T-cell (primary cell): ENCODE measurements around the gene CLCF1. TPM values are rescaled to one million over a fixed set of nuclear protein-coding genes. Genes with fewer than 3 reads are reported as not detected.

ENCODE experiments used
- ATAC-seq, 4 experiments: fragments of 200-7000 bp in 3 of 4; fragments of 150-1000 bp in 1 of 4; cut with Tn5 transposase; replicated peaks in 1 of 4; 1 replicate in 3 of 4; 2 replicates in 1 of 4; pipeline ENCODE4 v1.10.0; 2021; ENCODE audit warnings: moderate library complexity in 3 of 4, mild to moderate bottlenecking in 2 of 4, moderate number of reproducible peaks in 1 of 4
- CTCF ChIA-PET, 2 donors: fragments of 300-600 bp; sonication (Branson Sonifier 250); formaldehyde crosslinking; loops; one replicate each; lab custom pipeline; 2022; ENCODE audit warnings: antibody characterized with exemption in 2 of 2; lab: Charles Lee
- POLR2A ChIA-PET, 2 donors: fragments of 300-600 bp; sonication (Branson Sonifier 250); formaldehyde crosslinking; loops; one replicate each; lab custom pipeline; 2022; ENCODE audit warnings: antibody characterized with exemption in 2 of 2; lab: Charles Lee
- DNase-seq, 35 experiments: peaks; one replicate each; pipeline versions ENCODE4 v3.0.0 to v3.0.0-alpha.2; 2013 to 2023
- H3K27ac ChIP-seq: one replicate; pipeline ENCODE4 v1.5.1; 2013; ENCODE audit warnings: low read length
- H3K27me3 ChIP-seq, 2 experiments: replicated peaks in 1 of 2; 1 replicate in 1 of 2; 2 replicates in 1 of 2; pipeline versions ENCODE4 v1.6.1 to v1.7.0; 2013; ENCODE audit warnings: low read length in 1 of 2, mixed read lengths in 1 of 2; ENCODE audit not compliant: control insufficient read depth in 2 of 2, insufficient read depth in 2 of 2; ENCODE audit errors: extremely low read depth in 1 of 2
- H3K36me3 ChIP-seq, 2 donors: 1 replicate in 1 of 2; 2 replicates in 1 of 2; pipeline versions ENCODE4 v1.6.1 to v1.7.0; 2013; ENCODE audit warnings: low read length in 1 of 2; ENCODE audit not compliant: control insufficient read depth in 2 of 2, insufficient read depth in 1 of 2; ENCODE audit errors: extremely low read depth in 1 of 2
- H3K4me1 ChIP-seq, 2 experiments: 1 replicate in 1 of 2; 2 replicates in 1 of 2; pipeline versions ENCODE4 v1.6.1 to v1.7.0; 2013; ENCODE audit warnings: low read length in 2 of 2, mixed read lengths in 1 of 2; ENCODE audit not compliant: insufficient read depth in 2 of 2, control insufficient read depth in 1 of 2; ENCODE audit errors: extremely low read depth in 1 of 2
- H3K4me3 ChIP-seq, 2 donors: 1 replicate in 1 of 2; 2 replicates in 1 of 2; pipeline versions ENCODE4 v1.5.1 to v1.7.0; 2013; ENCODE audit warnings: mild to moderate bottlenecking in 2 of 2, low read length in 1 of 2, moderate library complexity in 1 of 2; ENCODE audit not compliant: control insufficient read depth in 1 of 2; ENCODE audit errors: extremely low read depth in 1 of 2
- H3K9me3 ChIP-seq: 2 replicates; pipeline ENCODE4 v1.7.0; 2013
- H3K27ac Mint-ChIP-seq, 2 donors: one replicate each; pipeline ENCODE4 v1.8.0; 2020 to 2021; ENCODE audit warnings: mild to moderate bottlenecking in 2 of 2, mixed read lengths in 2 of 2
- H3K27me3 Mint-ChIP-seq, 2 donors: one replicate each; pipeline ENCODE4 v1.8.0; 2021 to 2022; ENCODE audit warnings: mixed read lengths in 2 of 2
- H3K36me3 Mint-ChIP-seq: one replicate; pipeline ENCODE4 v1.8.0; 2021; ENCODE audit warnings: mixed read lengths
- H3K4me1 Mint-ChIP-seq, 3 donors: one replicate each; pipeline ENCODE4 v1.8.0; 2020 to 2022; ENCODE audit warnings: mixed read lengths in 3 of 3, mild to moderate bottlenecking in 1 of 3
- H3K4me3 Mint-ChIP-seq, 3 donors: one replicate each; pipeline ENCODE4 v1.8.0; 2020 to 2022; ENCODE audit warnings: mild to moderate bottlenecking in 3 of 3, mixed read lengths in 3 of 3, moderate library complexity in 3 of 3
- H3K9me3 Mint-ChIP-seq, 3 donors: one replicate each; pipeline ENCODE4 v1.8.0; 2020 to 2022; ENCODE audit warnings: mixed read lengths in 3 of 3
- WGBS: methylation state at CpG from one replicate; pipeline ENCODE4 v1.1.5; 2013; ENCODE audit warnings: missing lambda C conversion rate; ENCODE audit not compliant: insufficient coverage; 5-methylcytosine and 5-hydroxymethylcytosine counted together
- total RNA-seq, 35 experiments: library from RNA in 6 of 35; stranded (reverse) in 6 of 35; fragments of 120-200 nt in 1 of 35; gene quantifications; one replicate each; pipeline versions ENCODE4 v1.2.1 to v1.2.4 and lab custom pipeline; 2013 to 2026

CLCF1 gene
- total RNA-seq, 5 donors from 2014 or later (not counting 1 experiment from before 2014, with no cell fraction given) = 2.2 to 8.5 (median 4.1) TPM

- DNase-seq = peak; percentile 91 to 99 (median 97)
- Histone ChIP-seq H3K27ac (peak overlapping the region; percentile 67), H3K27me3 (no peaks in the 10 kb centered on the region), H3K4me3 (peak overlapping the region; percentile 68 to 93), H3K9me3 (no peaks in the 10 kb centered on the region), H3K4me1 (peaks cover 11 to 48% of the 10 kb centered on the region in 2 experiments), H3K36me3 (no peaks in the 10 kb centered on the region)
- POLR2A ChIA-PET = interaction anchor here in 1 of 2 donors (0.8 to 1.3 kb wide), 3 partner anchors 14 to 78 kb away, joined by 3 to 4 read pairs (median 3); partner anchors contain the start of gene SSH3
- Mint-ChIP-seq H3K4me3 (peak overlapping the region; percentile 93 to 98 (median 94)), H3K36me3 (peaks cover 5% of the 10 kb centered on the region), H3K27me3 (no peaks in the 10 kb centered on the region), H3K27ac (peak overlapping the region; percentile 95 to 98), H3K9me3 (no peaks in the 10 kb centered on the region), H3K4me1 (peaks cover 35 to 60% (median 43%) of the 10 kb centered on the region in 3 donors)
- under 1% methylated on average over 55 of the region's 55 CpGs for WGBS
- CTCF ChIA-PET = interaction anchor here (0.5 to 2.1 kb wide), 11 partner anchors 24 to 133 kb away, joined by 3 to 20 read pairs (median 4); partner anchors contain the start of genes ANKRD13D (in 1 of the 2) and GRK2 (in 1 of the 2)
- ATAC-seq = peak; percentile 83 to 86 (median 84)
These were observed 56.1 kb downstream of the CLCF1 start for GRCh38 chr11:67317205-67317887.

GRCh38 chr11:67316882-67317204 is 56.6 kb downstream of the CLCF1 start:
- Mint-ChIP-seq H3K36me3 (peaks cover 5% of the 10 kb centered on the region), H3K27me3 (no peaks in the 10 kb centered on the region), H3K27ac (peak overlapping the region; percentile 95 to 98), H3K4me1 (peaks cover 40 to 63% (median 48%) of the 10 kb centered on the region in 3 donors), H3K4me3 (peak overlapping the region; percentile 93 to 98 (median 94)), H3K9me3 (no peaks in the 10 kb centered on the region)
- Histone ChIP-seq H3K4me3 (peak overlapping the region; percentile 68 to 93), H3K9me3 (no peaks in the 10 kb centered on the region), H3K27ac (peak overlapping the region; percentile 67), H3K36me3 (no peaks in the 10 kb centered on the region), H3K4me1 (peaks cover 13 to 53% of the 10 kb centered on the region in 2 experiments), H3K27me3 (no peaks in the 10 kb centered on the region)
- WGBS = 4% methylated on average over 5 of the region's 10 CpGs
- CTCF ChIA-PET = interaction anchor here in 1 of 2 donors (0.7 to 2.1 kb wide), 7 partner anchors 24 to 53 kb away, joined by 3 to 20 read pairs (median 4); partner anchors contain the start of gene GRK2
- DNase-seq = peak in 1 of 35 experiments; percentile 16
- no peak for ATAC-seq
- POLR2A ChIA-PET = interaction anchor here in 1 of 2 donors (0.8 to 1.0 kb wide), 2 partner anchors 14 to 45 kb away, joined by 3 read pairs; partner anchors contain the start of gene SSH3

DNA sequence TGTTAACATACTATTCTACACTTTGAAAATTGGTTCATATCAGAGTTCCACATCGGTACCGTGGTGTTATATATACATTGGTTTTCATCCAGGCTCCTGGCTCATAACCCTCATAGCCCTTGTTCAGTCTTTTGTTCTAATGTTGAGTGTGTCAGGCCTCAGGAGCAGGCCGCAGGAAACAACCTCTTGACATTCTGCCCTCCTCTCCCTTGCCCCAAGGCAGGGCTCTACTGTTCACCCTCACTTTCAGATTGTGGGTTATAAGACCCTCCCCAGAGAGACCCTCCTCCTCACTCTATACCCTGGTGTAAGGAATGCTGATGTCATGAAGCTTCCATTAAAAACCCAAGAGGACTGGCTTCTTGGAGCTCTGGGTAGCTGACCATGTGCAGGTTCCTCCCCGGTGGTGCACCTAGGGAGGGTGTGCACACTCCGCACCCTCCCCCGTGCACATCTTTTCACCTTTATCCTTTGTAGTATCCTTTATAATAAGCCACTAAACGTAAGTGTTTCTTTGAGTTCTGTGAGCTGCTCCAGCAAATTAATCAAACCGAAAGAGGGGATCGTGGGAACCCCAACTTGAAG is 58.0 kb downstream of the CLCF1 start:
- ATAC-seq = no peak
- WGBS = no CpG with 5 or more reads among the region's 9 CpGs
- Mint-ChIP-seq H3K36me3 (no peaks in the 10 kb centered on the region), H3K9me3 (no peaks in the 10 kb centered on the region), H3K27me3 (no peaks in the 10 kb centered on the region), H3K27ac (peak overlapping the region; percentile 66 to 68), H3K4me1 (peaks cover 49 to 58% (median 57%) of the 10 kb centered on the region in 3 donors), H3K4me3 (peak overlapping the region; percentile 41 to 55 (median 53))
- ChIA-PET POLR2A (interaction anchor here in 1 of 2 donors (0.6 kb wide), 1 partner anchor 202 kb away, joined by 3 read pairs; no protein-coding TSS in a partner anchor), CTCF (interaction anchor here (0.7 to 0.8 kb wide), 2 partner anchors 53 to 74 kb away, joined by 3 read pairs; no protein-coding TSS in a partner anchor)
- Histone ChIP-seq H3K36me3 (no peaks in the 10 kb centered on the region), H3K27ac (no peak overlapping the region), H3K27me3 (no peaks in the 10 kb centered on the region), H3K4me1 (peaks cover 13 to 65% of the 10 kb centered on the region in 2 experiments), H3K9me3 (no peaks in the 10 kb centered on the region), H3K4me3 (no peak overlapping the region)
- DNase-seq = no peak

DNA sequence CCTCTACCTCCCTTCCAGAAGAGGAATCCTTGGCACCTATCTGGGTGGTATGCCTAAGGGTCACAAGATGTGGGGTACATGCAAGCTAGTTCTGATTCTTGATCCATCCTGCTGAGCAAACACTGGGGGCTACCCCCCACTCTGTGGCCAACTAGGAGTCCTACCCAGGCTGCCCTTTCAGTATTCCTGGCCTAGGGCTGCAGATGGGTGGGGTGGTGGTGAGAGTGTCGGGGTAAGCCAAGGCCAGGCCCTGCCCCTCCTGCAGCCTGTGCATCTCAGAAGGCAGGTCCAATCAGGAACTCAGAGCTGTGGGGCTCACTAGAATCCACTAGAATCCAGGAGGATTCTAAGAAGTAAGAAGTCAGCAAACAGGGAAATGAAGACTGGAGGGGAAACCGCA is 59.2 kb downstream of the CLCF1 start:
- Histone ChIP-seq H3K4me3 (no peak overlapping the region), H3K36me3 (peaks cover 0 to 2% of the 10 kb centered on the region in 2 donors), H3K27ac (peak overlapping the region; percentile 23), H3K9me3 (no peaks in the 10 kb centered on the region), H3K27me3 (no peaks in the 10 kb centered on the region), H3K4me1 (peaks cover 13 to 65% of the 10 kb centered on the region in 2 experiments)
- Mint-ChIP-seq H3K27me3 (no peaks in the 10 kb centered on the region), H3K27ac (peak overlapping the region; percentile 84 to 92), H3K9me3 (no peaks in the 10 kb centered on the region), H3K4me3 (no peak overlapping the region), H3K4me1 (peaks cover 49 to 61% (median 49%) of the 10 kb centered on the region in 3 donors), H3K36me3 (no peaks in the 10 kb centered on the region)
- DNase-seq (no peak), ATAC-seq (no peak)
- 100% methylated on average over 1 of the region's 2 CpGs for WGBS
- POLR2A ChIA-PET = interaction anchor here in 1 of 2 donors (0.7 kb wide), 1 partner anchor 11 kb away, joined by 4 read pairs; no protein-coding TSS in a partner anchor
- CTCF ChIA-PET = no interaction called here

Other genes with a start within 250 kb of the CLCF1 start
- gene GRK2, start 107.1 kb downstream of the CLCF1 start, total RNA-seq = 100 to 1,000 TPM; 267 to 394 (median 382) TPM
- gene ANKRD13D, start 84.3 kb downstream of the CLCF1 start, total RNA-seq = 100 to 1,000 TPM; 150 to 249 (median 237) TPM
- gene SSH3, start 70.1 kb downstream of the CLCF1 start, total RNA-seq = 10 to 100 TPM; 11.5 to 30.9 (median 26.7) TPM
- gene POLD4, start 20.1 kb downstream of the CLCF1 start, total RNA-seq = 100 to 1,000 TPM in 2 of 5 donors, 10 to 100 TPM in 3; 55.1 to 107 (median 98.0) TPM
- gene RAD9A, start 18.4 kb upstream of the CLCF1 start, total RNA-seq = 10 to 100 TPM; 34.9 to 63.8 (median 56.2) TPM
- gene PPP1CA, start 28.3 kb upstream of the CLCF1 start, total RNA-seq = 100 to 1,000 TPM; 118 to 198 (median 186) TPM
- gene TBC1D10C, start 30.5 kb upstream of the CLCF1 start, total RNA-seq = 100 to 1,000 TPM; 288 to 449 (median 436) TPM
- gene CARNS1, start 42.1 kb upstream of the CLCF1 start, total RNA-seq = 10 to 100 TPM in 2 of 5 donors, 1 to 10 TPM in 3; 5.5 to 19.1 (median 9.8) TPM
- 10 to 100 TPM; 60.3 to 88.0 (median 81.9) TPM for gene RPS6KB2, start 54.9 kb upstream of the CLCF1 start, total RNA-seq
- gene PTPRCAP, start 64.1 kb upstream of the CLCF1 start, total RNA-seq = 100 to 1,000 TPM; 192 to 282 (median 256) TPM
- gene CORO1B, start 69.9 kb upstream of the CLCF1 start, total RNA-seq = 10 to 100 TPM; 23.0 to 39.4 (median 30.4) TPM
- gene GPR152, start 79.1 kb upstream of the CLCF1 start, total RNA-seq = under 1 TPM in 1 of 5 donors, not detected in 4; 0.19 TPM
- gene CABP4, start 81.8 kb upstream of the CLCF1 start, total RNA-seq = 10 to 100 TPM in 2 of 5 donors, 1 to 10 TPM in 3; 3.5 to 16.0 (median 5.6) TPM
- gene TMEM134, start 95.7 kb upstream of the CLCF1 start, total RNA-seq = 100 to 1,000 TPM in 3 of 5 donors, 10 to 100 TPM in 2; 59.9 to 113 (median 106) TPM
- 100 to 1,000 TPM; 114 to 168 (median 154) TPM for gene AIP, start 109.4 kb upstream of the CLCF1 start, total RNA-seq
- gene PITPNM1, start 131.8 kb upstream of the CLCF1 start, total RNA-seq = 100 to 1,000 TPM in 4 of 5 donors, 10 to 100 TPM in 1; 74.2 to 167 (median 149) TPM
- gene CDK2AP2, start 134.6 kb upstream of the CLCF1 start, total RNA-seq = 10 to 100 TPM; 31.0 to 90.8 (median 79.9) TPM
- not detected for gene CABP2, start 149.8 kb upstream of the CLCF1 start, total RNA-seq
- 100 to 1,000 TPM in 3 of 5 donors, 10 to 100 TPM in 2; 68.3 to 200 (median 151) TPM for gene GSTP1, start 210.2 kb upstream of the CLCF1 start, total RNA-seq
- gene NDUFV1, start 233.3 kb upstream of the CLCF1 start, total RNA-seq = 100 to 1,000 TPM; 199 to 250 (median 238) TPM